ENCODE measurements around the gene DPEP2. TPM values are rescaled to one million over a fixed set of nuclear protein-coding genes. Genes with fewer than 3 reads are reported as not detected.

Gene DPEP2
- total and polyA plus RNA-seq, 2 of the 4 experiments (the other 2 are of a cell fraction): not detected

DNA sequence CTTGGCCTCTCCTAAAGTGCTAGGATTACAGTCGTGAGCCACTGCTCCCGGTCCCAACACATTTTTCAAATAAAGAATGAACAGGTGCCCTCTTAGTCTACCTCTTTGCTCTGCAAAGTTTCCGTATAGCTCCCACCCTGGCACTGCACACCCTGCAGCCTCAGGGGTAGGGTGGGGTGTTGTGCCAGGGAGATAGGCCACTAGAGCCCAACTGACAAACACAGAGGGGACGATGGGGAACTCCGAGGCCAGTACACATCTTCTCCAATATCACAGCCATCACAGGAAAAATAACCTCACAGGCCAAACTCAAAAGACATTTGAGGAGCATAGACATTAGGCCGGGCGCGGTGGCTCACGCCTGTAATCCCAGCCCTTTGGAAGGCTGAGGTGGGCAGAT, 28.2 kb downstream of the DPEP2 start:
- no peak overlapping the region for H3K4ac ChIP-seq (ENCODE audit: low read depth, low read length)
- no peak overlapping the region for H2BK15ac ChIP-seq (ENCODE audit: low read depth, low read length)
- peaks cover 4% of the 10 kb centered on the region; the same call in 1 of the 2 replicates for H3K27me3 ChIP-seq (ENCODE audit: control insufficient read depth, insufficient read depth, low read length)
- WGBS, 2 experiments (ENCODE audit: extremely low coverage in 2 of 2, insufficient read length in 1 of 2): 92% methylated on average over 2 of the region's 9 CpGs; no CpG with 5 or more reads in 1 of the 2 experiments
- H3K14ac ChIP-seq (replicated peaks; ENCODE audit: low read depth, low read length): no peak overlapping the region
- no peak overlapping the region for H3K18ac ChIP-seq (ENCODE audit: low read depth, low read length)
- TF ChIP-seq CHD1 (IDR thresholded peaks at IDR 0.05; ENCODE audit: low read depth, low read length) (no peak), BHLHE40 (IDR thresholded peaks at IDR 0.05; ENCODE audit: low read depth, low read length) (no peak), CEBPB (IDR thresholded peaks at IDR 0.05; ENCODE audit: low read depth, low read length) (no peak), POLR2A (IDR thresholded peaks at IDR 0.05; ENCODE audit: low read depth, low read length) (no peak), RCOR1 (IDR thresholded peaks at IDR 0.05; ENCODE audit: insufficient replicate concordance, low read length) (no peak), SMC3 (IDR thresholded peaks at IDR 0.05; ENCODE audit: low read depth, low read length) (no peak), NFE2L2 (IDR thresholded peaks at IDR 0.05; ENCODE audit: low read depth, low read length) (no peak), MAFK (IDR thresholded peaks at IDR 0.05; ENCODE audit: low read depth, low read length) (no peak), FOS (IDR thresholded peaks at IDR 0.05; ENCODE audit: low read depth, low read length) (no peak), RAD21 (IDR thresholded peaks at IDR 0.05; ENCODE audit: low read length) (no peak), CTCF (conservative IDR thresholded peaks at IDR 0.05; ENCODE audit: low read depth, low read length) (no peak), USF2 (IDR thresholded peaks at IDR 0.05; ENCODE audit: low read depth, low read length) (no peak), RFX5 (IDR thresholded peaks at IDR 0.05; ENCODE audit: low read depth, low read length) (no peak), MAZ (IDR thresholded peaks at IDR 0.05; ENCODE audit: borderline replicate concordance, low read depth, low read length) (no peak), MXI1 (IDR thresholded peaks at IDR 0.05; ENCODE audit: borderline replicate concordance, low read depth, low read length) (no peak)
- TF ChIP-seq, protein P1, sequence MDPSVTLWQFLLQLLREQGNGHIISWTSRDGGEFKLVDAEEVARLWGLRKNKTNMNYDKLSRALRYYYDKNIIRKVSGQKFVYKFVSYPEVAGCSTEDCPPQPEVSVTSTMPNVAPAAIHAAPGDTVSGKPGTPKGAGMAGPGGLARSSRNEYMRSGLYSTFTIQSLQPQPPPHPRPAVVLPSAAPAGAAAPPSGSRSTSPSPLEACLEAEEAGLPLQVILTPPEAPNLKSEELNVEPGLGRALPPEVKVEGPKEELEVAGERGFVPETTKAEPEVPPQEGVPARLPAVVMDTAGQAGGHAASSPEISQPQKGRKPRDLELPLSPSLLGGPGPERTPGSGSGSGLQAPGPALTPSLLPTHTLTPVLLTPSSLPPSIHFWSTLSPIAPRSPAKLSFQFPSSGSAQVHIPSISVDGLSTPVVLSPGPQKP (IDR thresholded peaks at IDR 0.05; ENCODE audit: borderline replicate concordance, low read depth, low read length): no peak
- no peak overlapping the region for H4K8ac ChIP-seq (ENCODE audit: low read depth in 2 of 2, low read length in 2 of 2)
- no peak overlapping the region for H3K27ac ChIP-seq (ENCODE audit: insufficient read depth, low read length)
- no peak overlapping the region for H3K56ac ChIP-seq (ENCODE audit: extremely low read depth, insufficient read depth, low read length)
- peaks cover 17% of the 10 kb centered on the region for H4K20me1 ChIP-seq (ENCODE audit: insufficient read depth, low read length)
- H3K4me1 ChIP-seq (ENCODE audit: control insufficient read depth, insufficient read depth, low read length): peaks cover 14% of the 10 kb centered on the region
- H3K79me1 ChIP-seq (ENCODE audit: low read depth in 1 of 2, low read length in 2 of 2): peaks cover under 1 to 22% of the 10 kb centered on the region in 2 experiments; a peak in 2 of 4 replicates
- in situ Hi-C loops (cut with MboI; ENCODE audit: low sequenced_read_pairs): no loop called here
- H3K9me1 ChIP-seq (ENCODE audit: insufficient read depth, low read length): peaks cover 12% of the 10 kb centered on the region
- H2BK120ac ChIP-seq (ENCODE audit: low read depth, low read length): no peak overlapping the region
- ChIA-PET POLR2A (ENCODE audit: unreplicated experiment) (no interaction called here), CTCF (no interaction called here)
- H3K4me2 ChIP-seq (ENCODE audit: low read depth, low read length): no peak overlapping the region
- no peak overlapping the region for H3K23ac ChIP-seq (ENCODE audit: low read depth, low read length)
- H3K9ac ChIP-seq (ENCODE audit: low read depth, low read length): no peak overlapping the region
- no peak overlapping the region for H2AFZ ChIP-seq (replicated peaks; ENCODE audit: low read length, poor library complexity)
- no peak overlapping the region for H2BK5ac ChIP-seq (ENCODE audit: low read depth, low read length, poor library complexity, severe bottlenecking)
- BruUV-seq (replicated peaks): no TSS peak
- H4K91ac ChIP-seq (ENCODE audit: insufficient read depth, low read depth, low read length): no peak overlapping the region
- ATAC-seq (ENCODE audit: low read depth): no peak
- no peak overlapping the region for H4K5ac ChIP-seq (ENCODE audit: low read depth, low read length)
- intact Hi-C loops (cut with micrococcal nuclease): no loop called here
- no peaks in the 10 kb centered on the region for H3K9me3 ChIP-seq (ENCODE audit: control insufficient read depth, insufficient read depth, low read length)
- no peak overlapping the region for H3K4me3 ChIP-seq (ENCODE audit: insufficient read depth, low read depth, low read length)
- no peak for DNase-seq
- peaks cover 3% of the 10 kb centered on the region; the same call in 1 of the 2 replicates for H3K36me3 ChIP-seq (ENCODE audit: control insufficient read depth, insufficient read depth, low read length)
- dilution Hi-C loops (cut with HindIII; ENCODE audit: low sequenced_read_pairs, unreplicated experiment): no loop called here
- no peak overlapping the region for H2BK20ac ChIP-seq (ENCODE audit: low read depth, low read length)
- peak overlapping the region; percentile 50 for H2AK9ac ChIP-seq (replicated peaks; ENCODE audit: low read depth, low read length, poor library complexity)
- H2AK5ac ChIP-seq (ENCODE audit: low read depth, low read length): peak overlapping the region; percentile 12; the same call in 1 of the 2 replicates

All from IMR-90 (cell line).